ENCODE results near the gene IMMP2L.

The IMMP2L gene

GRCh38 chr7:111558991-111559390 is 3.3 kb downstream of the IMMP2L start:
- no peak for DNase-seq (ENCODE audit: low read depth, low spot score)

DNA sequence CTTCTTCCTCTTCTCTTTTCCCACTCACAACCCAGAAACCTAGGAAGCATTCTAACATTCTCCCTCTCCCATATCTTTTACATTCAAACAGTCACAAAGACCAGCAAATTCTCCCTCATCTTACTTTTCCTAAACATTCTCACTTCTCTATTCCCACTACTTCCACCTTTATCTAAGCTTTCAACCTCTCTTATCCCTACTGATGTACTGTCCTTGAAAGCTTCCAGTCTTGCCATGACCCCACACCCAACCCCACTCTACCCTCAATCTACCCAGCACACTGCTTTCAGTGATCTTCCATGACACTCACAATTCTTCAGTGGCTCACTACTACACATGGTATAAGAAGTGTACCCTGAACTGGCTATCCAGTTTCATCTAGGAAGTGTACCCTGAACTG is 5.3 kb downstream of the IMMP2L start:
- no peak for DNase-seq (ENCODE audit: low read depth, low spot score)

- no peak for DNase-seq (ENCODE audit: low read depth, low spot score)
Measured at GRCh38 chr7:111554086-111554485, 8.2 kb downstream of the IMMP2L start.

- DNase-seq (ENCODE audit: low read depth, low spot score): no peak
Measured at GRCh38 chr7:111541067-111541466, 21.2 kb downstream of the IMMP2L start.

DNA sequence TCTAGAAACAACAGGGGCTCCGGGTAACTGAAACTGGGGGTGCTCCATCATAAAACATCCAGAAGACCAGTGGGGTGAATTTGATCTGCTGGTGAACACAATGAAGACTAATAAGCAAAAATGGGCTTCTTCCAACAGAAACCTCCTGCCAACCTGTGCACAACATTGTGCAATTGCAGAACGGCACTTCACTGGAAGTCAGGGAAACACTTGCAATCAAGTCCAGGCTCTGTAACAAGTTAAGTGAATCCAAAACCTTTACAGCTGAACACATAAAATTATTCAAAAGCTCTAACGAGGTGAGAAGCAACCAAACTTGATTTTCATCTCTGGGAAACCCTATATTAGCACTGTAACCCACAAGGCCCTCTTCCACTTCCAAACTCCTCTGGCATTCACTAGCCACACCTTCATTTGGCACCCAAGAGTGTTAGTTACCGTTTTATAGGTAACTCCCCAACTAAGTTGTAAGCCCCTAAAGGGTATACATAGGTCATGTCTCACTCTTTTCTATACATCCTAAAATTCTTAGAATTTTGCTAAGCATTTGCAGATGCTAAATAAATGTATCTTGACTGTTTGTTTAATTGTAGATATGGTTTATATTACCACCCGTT is 22.0 kb downstream of the IMMP2L start:
- no peak for DNase-seq (ENCODE audit: low read depth, low spot score)

DNA sequence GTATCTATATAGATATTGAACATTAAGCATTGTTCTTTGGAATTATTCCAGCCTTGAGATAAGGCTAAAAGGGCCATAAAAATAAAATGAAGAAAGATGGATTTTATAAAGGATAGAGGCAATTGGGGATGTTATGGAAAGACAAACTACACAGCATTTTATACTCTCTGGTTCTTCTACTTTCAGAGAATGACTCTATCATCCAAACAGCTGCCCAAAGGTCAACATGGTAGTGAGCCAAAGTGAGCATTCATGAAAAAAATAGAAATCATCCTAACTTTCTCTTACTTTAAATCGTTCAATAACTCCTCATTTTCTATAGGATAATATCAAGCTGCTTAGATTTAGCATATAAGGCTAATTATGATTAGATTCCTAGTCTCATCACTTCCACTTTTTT is 25.2 kb downstream of the IMMP2L start:
- DNase-seq (ENCODE audit: low read depth, low spot score): no peak

GRCh38 chr7:111535142-111535870 is 27.0 kb downstream of the IMMP2L start:
- DNase-seq (ENCODE audit: low read depth, low spot score): no peak

DNA sequence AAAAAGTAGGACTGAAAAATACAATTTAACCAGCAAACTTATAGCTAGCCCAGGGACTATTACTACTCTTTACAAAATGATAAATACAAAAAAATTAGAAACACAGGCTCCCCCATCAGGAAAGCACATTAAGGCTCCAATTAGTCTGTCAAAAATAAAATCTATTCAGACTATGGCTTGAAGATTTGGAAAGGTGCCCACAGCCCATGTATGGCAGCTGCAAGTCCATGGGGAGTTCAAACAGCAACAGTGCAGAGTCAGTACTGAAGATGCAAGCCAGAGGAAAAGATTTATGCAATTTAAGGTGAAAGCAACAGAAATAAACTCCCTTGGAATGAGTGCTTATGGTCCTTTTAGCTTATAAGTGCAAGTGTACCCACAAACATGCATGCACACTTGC is 29.7 kb downstream of the IMMP2L start:
- no peak for DNase-seq (ENCODE audit: low read depth, low spot score)

GRCh38 chr7:111531993-111532392 is 30.3 kb downstream of the IMMP2L start:
- no peak for DNase-seq (ENCODE audit: low read depth, low spot score)

DNA sequence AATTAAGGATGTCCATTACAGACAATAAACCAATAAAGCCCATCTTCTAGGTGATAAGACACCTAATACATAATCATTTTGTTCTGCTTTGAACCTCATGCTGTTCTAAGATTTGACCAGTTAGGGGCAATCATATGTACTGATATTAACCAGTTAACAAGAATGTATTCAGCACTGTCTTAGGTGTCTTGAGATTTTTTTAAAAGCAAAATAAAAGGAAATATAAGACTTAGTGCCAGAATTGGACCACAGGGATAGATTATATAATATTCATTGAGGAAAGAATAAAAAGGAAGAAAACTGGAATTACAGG is 32.0 kb downstream of the IMMP2L start:
- DNase-seq (ENCODE audit: low read depth, low spot score): no peak

DNA sequence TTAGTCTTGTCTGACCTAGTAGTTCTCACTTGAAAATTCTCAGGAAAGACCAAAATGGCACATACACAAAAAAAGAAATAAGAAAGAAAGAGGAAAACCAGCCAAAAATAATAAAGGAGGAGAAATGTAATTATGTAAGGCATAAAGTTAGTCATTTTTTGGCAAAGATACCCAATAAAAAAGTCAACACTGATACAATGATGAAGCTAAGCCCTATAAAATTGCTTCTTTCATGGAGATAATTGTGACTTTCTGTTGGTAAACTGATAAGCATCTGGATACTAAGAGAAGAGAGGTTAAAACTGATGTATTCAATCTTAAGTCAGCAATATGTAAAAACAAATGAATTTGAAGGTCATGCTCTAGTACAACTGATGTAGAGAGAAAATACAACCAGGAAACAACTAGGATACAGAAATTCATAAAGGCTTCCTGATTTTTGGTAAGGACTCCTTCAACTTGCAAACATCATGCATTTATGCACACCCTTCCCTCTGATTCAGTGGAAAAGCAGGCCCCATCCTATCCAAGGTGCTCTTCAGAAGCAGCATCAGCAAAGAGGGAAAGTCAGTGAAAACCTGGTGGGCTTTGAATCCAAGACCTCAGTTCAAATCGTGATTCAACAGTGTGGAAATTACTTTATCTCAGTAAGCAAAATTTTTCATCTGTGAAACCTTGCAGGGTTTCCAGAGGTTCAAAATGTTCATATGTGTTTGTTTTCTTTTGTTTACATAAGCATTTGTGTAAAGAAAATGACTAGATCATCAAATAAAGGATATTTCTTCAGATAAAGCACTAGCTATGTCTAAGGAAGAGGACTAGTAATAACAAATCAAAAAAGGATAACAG is 32.6 kb downstream of the IMMP2L start:
- no peak for DNase-seq (ENCODE audit: low read depth, low spot score)

- no peak for DNase-seq (ENCODE audit: low read depth, low spot score)
Measured at GRCh38 chr7:111528331-111528730, 34.0 kb downstream of the IMMP2L start.

- no peak for DNase-seq (ENCODE audit: low read depth, low spot score)
Measured at GRCh38 chr7:111527545-111527944, 34.7 kb downstream of the IMMP2L start.

GRCh38 chr7:111525100-111525499 is 37.2 kb downstream of the IMMP2L start:
- no peak for DNase-seq (ENCODE audit: low read depth, low spot score)

DNA sequence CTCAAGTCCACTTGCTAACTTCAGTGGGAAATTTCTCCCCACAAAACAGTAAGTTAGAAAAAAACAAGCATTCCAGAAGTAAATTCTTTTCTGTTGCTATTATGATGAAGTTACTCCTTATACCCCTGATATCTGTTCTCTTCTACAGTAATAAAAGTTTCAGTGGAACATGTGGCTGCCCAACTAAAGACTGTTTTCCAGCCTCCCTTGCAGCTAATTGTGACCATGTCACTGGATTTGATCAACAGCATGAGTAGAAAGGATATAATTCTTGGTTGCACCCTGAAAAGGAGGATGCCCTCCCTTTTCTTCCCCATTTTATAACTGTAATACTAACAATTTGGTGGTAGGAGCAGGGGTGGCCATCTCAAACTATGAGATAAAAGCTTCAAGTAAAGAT is 40.6 kb downstream of the IMMP2L start:
- DNase-seq (ENCODE audit: low read depth, low spot score): no peak

GRCh38 chr7:111518264-111518663 is 44.0 kb downstream of the IMMP2L start:
- DNase-seq (ENCODE audit: low read depth, low spot score): no peak

DNA sequence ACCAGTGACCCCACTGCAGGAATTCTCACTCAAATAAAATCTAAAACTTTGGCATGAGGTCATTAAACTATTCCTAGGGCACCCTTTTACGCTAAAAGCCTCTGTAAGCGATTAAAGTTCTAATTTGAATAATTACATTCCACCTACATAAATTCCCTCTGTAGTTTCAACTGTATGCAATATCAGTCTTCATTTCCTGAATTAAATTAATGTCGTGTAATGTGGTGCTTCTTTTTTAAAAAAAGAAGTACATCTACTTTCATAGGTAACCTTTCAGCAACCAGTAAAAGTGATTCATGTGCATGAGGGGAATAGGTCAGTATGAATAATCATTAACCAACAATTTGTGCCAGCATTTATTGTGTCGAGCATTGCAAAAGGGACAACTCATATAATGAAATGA is 44.7 kb downstream of the IMMP2L start:
- DNase-seq (ENCODE audit: low read depth, low spot score): no peak

GRCh38 chr7:111516612-111517011 is 45.7 kb downstream of the IMMP2L start:
- no peak for DNase-seq (ENCODE audit: low read depth, low spot score)

- DNase-seq (ENCODE audit: low read depth, low spot score): no peak
Measured at GRCh38 chr7:111513566-111513965, 48.7 kb downstream of the IMMP2L start.

DNA sequence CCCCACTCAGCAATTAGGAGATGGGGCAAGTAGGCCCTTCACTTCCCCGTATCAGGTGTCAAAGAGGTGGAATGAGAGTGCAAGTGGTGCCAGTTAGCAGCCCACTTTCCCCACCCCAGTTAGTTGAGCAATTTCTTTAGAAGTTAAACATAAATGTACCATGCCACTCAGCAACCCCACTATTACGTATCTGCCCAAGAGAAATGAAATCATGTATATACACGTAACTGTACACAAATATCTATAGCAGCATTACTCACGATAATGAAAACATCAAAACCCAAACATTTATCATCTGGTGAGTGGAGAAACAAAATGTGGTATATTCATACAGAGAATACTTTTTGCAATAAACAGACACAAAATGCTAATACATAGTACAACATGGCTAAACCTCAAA is 50.4 kb downstream of the IMMP2L start:
- DNase-seq (ENCODE audit: low read depth, low spot score): no peak

DNA sequence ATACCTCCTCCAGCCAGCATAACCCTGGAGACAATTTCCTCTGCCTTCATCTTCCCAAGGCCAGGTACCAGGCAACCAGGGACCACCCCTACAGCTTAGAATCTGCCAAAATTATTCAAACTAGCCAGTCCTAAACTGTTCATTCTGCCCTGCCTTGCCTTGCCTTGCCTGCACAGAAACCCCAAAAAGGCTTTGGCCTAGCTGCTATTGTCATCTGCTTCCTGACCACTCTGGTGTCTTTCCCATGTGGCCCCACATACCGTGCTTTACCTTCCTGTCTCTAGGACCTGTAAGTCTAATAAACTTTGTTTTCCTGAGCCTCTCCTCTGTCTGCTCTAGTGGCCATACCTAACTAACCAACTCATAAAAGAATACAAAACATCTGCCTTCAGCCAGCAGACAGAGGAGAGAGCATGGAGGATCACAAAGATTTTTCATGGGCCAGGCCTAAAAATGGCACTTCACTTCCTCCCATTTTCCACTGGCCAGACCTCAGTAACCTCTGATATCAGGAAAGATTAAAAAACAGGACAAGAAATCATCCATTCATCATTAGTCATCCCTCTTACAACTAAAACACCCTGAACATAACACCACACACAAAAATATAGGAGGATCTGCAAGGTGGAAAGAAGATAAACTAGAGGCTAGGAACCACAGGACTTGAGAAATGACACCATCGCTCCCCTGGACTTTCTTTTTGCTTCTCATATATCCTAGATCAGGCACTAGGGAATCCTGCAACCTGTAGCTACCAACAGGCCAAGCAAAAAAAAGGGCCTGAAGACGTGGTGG is 51.5 kb downstream of the IMMP2L start:
- DNase-seq (ENCODE audit: low read depth, low spot score): no peak

- DNase-seq (ENCODE audit: low read depth, low spot score): no peak
Measured at GRCh38 chr7:111510062-111510461, 52.2 kb downstream of the IMMP2L start.

Measured in astrocyte of the hippocampus (primary cell).